GM21825 (cell line): ENCODE data around the gene AFAP1L1.
A peak's percentile ranks its signal among the peaks of the same experiment; 100 is the strongest.

Source experiments
- ATAC-seq: cut with Tn5 transposase; IDR thresholded peaks from one replicate; pipeline ENCODE4 v1.9.1; 2021; ENCODE audit warnings: mild to moderate bottlenecking, moderate library complexity; ENCODE audit not compliant: unreplicated experiment

The AFAP1L1 gene

DNA sequence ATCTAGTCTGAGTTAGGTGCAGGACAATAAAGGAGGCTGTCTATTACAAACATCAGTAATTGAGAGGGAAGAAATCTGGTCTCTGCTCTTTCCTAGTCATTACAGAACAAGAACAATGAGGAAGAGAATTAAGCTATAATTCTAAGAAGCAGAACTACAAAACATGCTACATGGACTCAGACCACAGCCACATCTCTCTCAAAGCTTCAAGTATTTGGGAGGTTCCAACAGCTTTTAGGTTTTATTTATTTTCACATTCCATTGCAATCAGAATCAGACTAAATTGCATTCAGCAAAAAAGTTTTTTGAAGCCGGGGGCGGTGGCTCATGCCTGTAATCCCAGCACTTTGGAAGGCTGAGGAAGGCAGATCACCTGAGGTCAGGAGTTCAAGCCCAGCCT, 72.5 kb downstream of the AFAP1L1 start:
- ATAC-seq = no peak

DNA sequence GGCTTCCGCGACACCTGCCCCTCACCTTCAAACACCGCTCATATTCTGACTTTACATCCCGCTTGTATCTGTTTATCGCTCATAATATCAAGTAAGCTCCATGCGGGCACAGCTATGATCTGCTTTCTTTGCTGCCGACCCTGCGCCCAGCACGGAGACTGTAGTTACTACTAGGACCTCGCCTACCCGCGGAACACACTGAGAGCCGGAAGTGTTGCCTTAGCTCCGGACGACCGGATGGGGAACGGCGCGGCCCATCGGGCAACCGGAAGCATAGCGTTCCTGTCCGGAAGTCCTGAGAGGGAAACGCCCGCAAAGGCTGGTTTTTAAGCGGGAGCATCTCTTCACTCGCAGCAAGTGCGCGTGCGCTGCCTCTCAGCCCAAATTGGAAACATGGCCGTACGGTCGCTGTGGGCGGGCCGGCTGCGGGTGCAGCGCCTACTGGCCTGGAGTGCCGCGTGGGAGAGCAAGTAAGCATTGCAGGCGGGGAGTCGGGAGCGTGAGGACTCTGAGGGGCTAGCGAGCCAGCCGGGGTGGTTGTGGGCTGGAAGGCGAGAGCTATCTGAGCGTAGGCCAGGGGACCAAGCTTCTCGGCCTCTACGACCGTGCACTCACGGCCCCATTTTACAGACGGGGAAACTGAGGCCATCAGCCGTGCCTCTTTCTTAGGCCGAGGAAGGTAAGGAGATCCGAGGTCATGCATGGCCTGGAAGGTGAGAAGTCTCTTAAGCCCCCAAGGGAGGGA, 73.7 kb downstream of the AFAP1L1 start, which contains the start of gene GRPEL2:
TSS of gene GRPEL2 (plus strand) at position 353 of the 745 bp plus-strand sequence. CDS start at position 394, 41 bp downstream.
- peak; percentile 97 for ATAC-seq

DNA sequence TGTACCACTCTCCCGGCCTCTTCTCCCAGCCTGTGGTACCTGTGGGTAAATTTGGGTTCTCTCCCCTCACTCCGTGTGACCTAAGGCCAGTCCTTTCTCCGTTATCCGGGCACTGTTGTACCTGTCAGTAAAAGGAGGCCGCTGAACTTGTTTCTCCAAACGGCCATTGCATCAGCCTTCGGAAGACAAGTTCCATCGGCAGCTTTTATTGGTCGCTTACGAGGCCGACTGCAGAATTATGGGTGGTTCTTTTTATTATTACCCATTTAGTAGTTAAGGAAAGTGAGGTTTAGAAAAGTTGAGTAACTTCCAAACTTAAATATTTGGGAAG, 74.2 kb downstream of the AFAP1L1 start:
- ATAC-seq = no peak

DNA sequence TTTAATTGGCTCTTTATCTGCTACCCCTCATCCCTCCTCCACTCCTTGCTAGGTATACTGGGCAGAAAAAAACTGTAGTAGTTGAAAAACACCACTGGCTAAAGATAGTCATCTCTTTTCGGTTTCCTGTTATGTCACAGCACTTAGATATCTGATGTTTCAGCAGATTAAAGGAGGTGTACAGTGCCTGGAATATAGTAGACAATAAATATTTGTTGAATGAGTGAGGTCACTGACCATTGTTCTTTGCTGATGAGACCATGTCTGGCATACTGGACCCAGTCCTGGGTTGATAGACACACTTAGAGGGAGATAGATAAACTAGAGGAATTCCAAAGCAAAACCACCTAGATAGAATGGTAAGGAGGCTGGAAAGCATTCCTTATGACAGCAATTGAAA, 76.9 kb downstream of the AFAP1L1 start:
- no peak for ATAC-seq

DNA sequence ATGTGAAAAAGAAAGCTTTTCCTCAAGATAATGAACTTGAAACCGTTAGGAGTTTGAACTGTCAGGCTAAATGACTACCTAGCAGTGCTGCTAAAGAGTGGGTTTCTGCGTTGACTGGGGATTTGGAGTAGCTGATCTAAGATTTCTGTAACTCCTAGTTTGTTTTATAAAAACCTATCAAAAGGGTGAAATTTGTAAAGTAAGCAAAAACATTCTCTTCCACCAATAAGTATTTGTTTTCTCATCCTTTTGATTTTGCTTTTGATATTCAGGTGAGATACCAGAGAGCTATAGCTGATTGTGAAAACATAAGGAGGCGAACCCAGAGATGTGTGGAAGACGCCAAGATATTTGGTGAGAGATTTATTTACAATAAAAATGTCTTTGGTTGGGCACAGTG, 77.7 kb downstream of the AFAP1L1 start:
- no peak for ATAC-seq

DNA sequence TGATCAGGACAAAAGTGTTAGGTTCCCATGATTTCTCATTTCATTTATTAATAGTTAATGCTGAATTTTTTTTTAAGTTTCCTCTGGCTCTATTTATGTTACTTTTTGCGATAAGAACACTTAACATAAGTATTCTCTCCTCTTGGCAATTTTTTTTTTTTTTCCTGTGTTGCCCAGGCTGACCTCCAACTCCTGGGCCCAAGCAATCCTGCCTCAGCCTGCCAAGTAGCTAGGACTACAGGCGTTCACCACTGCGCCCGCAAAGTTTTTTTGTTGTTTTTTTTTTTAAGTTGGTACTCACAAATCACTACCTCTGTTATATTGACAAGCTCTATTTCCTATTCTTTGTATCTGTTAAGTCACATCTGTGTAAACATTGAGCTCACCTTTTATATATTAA, 80.5 kb downstream of the AFAP1L1 start:
- ATAC-seq = no peak

DNA sequence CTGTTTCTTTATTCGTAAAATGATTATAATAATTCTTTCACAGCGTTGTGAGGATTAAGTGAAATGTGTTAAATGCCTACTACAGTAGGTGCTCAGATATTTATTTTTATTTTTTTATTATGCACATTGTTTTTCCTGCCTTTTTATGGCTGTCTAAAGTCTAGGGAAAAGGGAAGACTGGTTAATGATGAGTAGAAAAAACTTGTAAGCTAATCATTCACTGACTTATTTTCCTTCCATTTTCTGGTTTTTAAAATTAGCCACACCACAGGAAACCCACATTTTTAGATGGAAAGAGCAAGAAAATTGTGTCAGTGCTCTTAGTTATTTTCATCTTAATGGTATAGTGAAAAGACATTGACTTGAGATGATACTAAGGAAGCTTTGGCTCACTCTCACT, 82.3 kb downstream of the AFAP1L1 start:
- no peak for ATAC-seq

DNA sequence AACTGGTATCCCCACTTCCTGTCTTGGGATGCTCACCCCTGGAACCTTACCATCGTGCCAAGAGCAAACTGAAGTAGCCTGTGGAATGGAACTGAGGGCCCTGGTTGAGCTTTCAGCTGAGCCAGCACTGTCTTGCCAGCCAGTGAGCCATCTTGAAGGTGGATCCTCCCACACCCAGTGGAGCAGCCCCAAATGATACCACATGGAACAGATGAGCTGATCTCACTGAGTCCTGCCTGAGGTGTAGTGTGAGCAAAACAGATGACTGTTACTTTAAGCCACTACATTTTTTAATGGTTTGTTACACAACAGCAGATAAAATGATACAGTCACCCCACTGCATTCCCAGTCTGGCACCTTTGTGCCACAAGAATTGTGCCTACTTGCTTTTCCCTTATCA, 84.0 kb downstream of the AFAP1L1 start:
- ATAC-seq = no peak

DNA sequence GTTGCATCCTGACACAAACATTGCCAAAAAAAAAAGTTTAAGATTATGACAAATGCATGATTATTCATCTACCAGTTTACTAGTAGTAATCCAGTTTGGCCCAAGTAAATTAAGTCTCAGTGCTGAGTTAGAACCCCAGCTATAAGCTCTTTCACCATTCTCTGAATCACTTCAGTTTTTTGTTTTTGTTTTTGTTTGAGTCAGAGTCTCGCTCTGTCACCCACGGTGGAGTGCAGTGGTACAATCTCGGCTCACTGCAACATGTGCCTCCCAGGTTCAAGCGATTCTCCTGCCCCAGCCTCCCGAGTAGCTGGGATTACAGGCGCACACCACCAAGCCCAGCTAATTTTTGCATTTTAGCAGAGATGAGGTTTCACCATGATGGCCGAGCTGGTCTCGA, 84.7 kb downstream of the AFAP1L1 start:
- no peak for ATAC-seq

DNA sequence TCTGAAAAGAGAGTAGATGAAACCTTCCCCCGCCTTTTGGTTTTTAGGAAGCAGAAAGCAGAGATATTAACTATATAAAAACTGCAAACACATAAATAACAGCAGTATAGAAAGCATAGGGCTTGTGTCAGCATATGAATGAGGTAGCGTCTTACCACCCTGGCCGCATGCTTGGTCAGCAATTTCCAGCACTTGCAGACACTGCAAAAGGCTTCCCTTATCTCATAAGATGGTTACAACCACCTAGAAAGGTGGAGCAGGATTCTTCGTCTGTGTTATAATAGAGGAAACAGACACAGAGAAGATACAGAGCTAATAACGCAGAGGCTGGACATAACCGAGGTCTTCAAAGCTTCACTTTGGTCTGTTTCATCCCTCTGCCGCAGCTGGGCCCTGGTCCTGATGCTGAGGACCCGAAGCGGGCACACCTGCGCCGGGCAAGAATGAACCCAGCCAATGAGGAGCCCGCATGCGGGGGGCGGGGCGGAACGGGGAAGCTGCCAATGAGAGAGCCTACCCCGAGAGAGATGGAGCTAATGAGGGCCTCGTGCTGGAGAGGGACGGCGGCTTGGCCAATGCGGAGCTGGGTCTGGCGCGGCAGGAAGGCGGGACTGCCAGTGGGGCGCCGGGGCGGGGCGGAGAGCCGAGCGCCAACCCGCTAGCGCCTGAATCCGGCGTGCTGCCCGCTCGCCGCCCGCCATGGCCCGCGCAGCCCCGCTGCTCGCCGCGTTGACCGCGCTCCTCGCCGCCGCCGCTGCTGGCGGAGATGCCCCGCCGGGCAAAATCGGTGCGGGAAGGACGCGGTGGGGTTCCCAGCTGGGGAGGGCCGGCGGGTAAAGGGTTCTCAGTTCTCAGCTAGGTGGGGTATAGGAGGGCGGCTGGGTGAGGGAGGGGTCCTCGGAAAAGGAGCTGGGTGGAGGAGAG, 86.0 kb downstream of the AFAP1L1 start, which contains the start of gene PCYOX1L:
TSS of gene PCYOX1L (plus strand) at position 677 of the 924 bp plus-strand sequence. CDS start at position 700, 23 bp downstream.
- ATAC-seq = peak; percentile 99

DNA sequence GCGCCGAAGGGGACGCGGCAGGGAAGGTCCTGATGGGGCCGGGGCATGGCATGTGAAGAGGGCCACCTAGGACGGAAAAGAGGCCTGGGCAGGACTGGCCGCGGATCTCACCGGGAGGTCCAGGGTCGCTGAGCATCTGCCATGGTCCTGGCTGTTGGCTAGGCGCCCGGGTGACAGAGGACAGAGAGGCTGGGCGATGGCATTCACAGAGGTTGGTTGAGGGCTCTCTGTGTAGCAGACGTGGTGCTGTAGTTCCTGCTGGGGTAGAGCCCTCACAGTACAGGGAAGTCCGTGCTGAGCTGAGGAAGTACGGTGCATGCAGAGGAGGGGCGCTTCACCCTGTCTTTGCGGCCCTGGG, 86.6 kb downstream of the AFAP1L1 start:
- peak; percentile 2 for ATAC-seq

DNA sequence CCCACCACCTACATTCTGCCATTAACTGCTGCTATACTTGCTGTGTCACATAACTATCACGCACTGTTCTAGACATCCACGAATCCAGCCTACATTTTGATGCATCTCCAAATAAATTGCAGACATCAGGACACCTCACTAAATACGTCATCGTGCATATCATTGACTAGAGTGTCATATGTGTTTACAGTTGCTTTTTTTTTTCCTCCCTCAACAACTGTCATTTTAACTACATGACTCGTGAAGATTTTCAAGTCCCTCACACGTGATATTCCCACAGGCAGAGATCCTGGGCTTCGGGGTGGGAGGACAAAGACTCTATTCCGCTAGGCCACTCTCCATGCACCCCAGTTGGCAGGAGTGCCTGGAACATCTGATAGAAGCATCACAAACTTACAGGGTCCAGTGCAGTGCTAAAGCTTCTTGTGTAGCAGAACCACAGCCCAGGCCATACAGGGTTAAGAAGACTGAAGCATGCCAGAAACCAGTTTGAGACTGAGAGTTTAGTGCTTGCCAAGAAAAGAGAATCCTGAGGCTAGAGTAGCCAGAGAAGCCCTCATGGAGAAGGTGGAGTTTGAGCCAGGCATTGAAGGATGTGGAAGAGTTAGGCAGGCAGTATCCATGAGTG, 87.3 kb downstream of the AFAP1L1 start:
- ATAC-seq = no peak

DNA sequence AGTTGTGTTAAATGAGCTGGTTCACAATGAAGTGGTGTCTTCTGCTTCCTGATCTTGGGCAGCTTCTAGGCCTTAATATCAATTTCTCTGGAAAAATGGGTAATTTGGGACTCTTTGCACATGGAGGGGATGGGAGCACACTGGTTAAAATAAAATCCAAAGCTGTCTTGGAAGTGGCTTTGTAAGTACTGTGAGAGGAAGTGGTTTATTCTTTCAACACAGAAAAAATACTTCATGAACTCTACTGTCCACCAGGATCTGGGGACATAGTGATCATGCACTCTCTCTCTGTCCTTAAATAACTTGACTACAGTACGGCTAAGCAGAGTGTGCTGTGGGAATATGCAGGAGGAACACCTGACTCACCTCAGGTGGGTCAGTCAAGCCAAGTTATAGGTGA, 88.6 kb downstream of the AFAP1L1 start:
- no peak for ATAC-seq

DNA sequence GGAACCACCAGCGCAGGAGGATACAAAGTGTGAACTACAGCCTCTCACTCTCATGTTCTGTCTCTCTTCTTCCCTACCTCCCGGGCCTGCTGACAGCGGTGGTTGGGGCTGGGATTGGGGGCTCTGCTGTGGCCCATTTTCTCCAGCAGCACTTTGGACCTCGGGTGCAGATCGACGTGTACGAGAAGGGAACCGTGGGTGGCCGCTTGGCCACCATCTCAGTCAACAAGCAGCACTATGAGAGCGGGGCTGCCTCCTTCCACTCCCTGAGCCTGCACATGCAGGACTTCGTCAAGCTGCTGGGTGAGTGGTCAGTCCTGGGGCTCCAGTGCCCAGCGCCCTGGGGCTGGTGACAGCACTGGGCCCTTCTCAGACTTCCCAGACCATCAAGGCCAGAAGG, 90.9 kb downstream of the AFAP1L1 start:
- ATAC-seq = no peak

DNA sequence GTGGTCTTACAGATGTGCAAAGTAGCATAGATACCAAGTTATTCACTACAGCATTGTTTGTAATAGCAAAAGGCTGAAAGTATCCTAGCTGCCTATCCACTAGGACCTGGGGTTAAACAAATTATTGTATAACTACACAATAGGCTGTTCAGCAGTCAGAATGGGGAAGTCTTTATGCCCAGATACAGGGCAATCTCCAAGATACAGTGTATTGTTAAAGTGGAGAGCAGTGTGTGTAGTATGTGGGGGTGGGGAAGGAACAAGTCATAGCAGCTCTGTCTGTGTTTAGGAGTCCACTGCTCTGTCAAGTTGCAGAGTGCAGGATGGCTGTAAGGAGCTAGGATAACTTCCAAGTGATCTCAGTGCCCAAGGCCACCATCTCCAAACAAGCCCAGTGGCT, 91.7 kb downstream of the AFAP1L1 start:
- ATAC-seq = no peak

DNA sequence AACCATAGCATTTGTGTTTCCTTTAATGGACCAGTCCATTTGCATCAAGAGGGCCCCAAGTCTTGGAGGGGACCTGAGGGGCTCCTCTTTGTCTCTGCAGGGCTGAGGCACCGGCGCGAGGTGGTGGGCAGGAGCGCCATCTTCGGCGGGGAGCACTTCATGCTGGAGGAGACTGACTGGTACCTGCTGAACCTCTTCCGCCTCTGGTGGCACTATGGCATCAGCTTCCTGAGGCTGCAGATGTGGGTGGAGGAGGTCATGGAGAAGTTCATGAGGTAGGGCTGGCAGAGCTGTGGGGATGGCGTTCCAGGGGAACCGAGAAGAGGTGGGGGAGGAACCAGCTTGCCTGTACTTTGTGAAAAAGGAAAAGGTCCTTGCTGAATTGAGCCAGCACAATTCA, 92.3 kb downstream of the AFAP1L1 start:
- ATAC-seq = no peak

DNA sequence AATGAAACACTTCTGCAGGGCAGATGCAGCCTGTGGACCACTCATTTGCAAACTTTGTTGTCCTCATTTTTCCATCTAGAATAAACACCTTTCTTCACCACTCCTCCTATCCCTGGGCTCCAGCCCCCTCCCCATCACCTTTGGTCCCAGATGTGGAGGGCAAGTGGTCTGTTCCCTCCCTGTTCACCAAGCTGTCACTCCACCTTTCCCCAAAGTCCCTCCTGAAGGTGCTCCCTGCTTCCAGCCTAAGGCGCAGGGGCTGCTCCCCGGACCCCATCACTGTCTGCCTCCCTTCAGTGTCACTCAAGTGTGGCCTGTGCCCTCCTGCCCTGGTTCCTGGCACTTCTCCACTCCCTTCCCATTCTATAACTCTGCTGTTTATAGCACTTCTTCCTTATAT, 93.1 kb downstream of the AFAP1L1 start:
- ATAC-seq = no peak

DNA sequence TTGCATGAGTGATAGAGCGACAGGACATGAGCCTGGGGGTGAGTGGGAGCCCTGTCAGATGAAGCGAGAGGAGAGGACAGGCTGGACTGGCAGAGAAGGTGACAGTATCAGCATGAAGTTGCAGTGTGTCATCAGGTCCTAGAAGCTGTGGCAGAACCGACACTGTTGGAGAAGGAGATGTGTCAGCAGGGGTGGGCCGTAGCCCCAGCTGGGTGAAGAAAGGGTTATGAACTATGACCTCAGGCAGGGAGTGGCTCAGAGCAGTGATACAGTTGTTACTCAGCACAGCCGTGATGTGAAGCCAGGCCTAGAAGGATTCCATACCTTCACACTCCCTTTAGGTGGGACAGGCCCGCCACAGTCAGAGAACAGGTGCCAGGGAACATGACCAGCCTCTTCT, 93.8 kb downstream of the AFAP1L1 start:
- ATAC-seq = no peak

DNA sequence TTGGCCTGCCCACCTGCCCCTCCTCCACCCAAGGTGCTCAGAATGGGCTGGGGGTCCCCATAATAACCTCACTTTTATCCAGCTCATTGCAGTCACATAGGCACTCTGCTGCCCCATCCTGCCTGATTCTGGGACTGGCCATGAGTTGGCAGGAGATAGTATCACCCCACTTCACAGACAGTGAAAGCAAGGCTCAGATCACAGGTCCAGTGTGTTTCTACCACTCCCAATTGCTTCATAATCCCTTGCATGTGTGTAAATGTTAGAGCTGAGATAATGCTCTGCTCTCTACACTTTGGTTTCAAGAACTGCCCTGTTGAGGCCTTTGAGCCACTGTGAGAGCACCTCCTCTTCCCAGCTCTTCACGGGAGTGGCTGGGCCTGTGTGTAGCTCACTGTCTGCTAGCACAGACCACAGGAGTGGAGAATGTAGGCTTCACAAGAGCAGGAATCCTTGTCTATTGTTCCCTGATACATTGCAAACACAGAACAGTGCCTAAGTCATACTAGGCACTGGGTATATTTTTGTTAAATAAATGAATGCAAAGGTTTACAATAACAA, 94.6 kb downstream of the AFAP1L1 start:
- ATAC-seq = no peak

DNA sequence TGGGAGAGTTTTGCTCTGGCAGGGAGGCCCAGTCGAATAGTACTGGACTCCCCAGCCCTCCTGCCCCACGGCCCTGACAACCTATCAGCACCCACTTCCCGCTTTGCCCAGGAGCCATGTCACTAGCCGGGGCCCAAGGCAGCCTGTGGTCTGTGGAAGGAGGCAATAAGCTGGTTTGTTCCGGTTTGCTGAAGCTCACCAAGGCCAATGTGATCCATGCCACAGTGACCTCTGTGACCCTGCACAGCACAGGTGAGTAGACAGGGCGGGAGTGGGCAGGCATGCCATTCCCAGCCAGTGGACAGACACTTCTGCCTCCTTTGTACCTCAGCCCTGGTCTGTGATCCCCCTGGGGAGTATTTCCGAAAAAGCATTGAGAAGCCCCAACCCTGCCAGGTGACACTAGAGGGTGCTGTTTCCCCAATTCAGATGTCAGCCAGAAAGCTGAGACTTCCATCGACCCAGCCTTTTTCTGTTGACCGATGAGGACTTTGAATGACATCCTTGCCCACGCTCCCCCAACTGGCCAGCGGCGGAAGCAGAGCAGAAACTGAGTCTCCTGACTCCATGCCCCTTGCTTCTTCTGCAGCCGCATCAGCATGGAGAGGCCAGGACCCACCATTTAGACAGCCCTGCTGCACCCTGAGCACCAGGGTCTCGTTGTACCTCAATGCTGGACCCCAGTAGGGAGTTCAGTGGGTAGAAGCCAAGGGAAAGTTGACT, 95.8 kb downstream of the AFAP1L1 start:
- peak; percentile 69 for ATAC-seq
